Ishikawa (cell line): Measurements from ENCODE around the gene ZNF552.
A peak's percentile ranks its signal among the peaks of the same experiment; 100 is the strongest.

Experiments used
- CEBPB ChIP-seq: IDR thresholded peaks from 2 replicates; pipeline ENCODE4 v1.6.1; 2012
- CREB1 ChIP-seq: IDR thresholded peaks from 2 replicates; pipeline ENCODE4 v1.6.1; 2012; ENCODE audit warnings: low read depth
- EGR1 ChIP-seq: IDR thresholded peaks from 2 replicates; pipeline ENCODE4 v1.6.1; 2012
- EP300 ChIP-seq: IDR thresholded peaks from 2 replicates; pipeline ENCODE4 v1.6.1; 2012; ENCODE audit warnings: borderline replicate concordance
- FOXM1 ChIP-seq: IDR thresholded peaks from 2 replicates; pipeline ENCODE4 v1.6.1; 2012; ENCODE audit warnings: low read depth, borderline replicate concordance
- MAX ChIP-seq: IDR thresholded peaks from 2 replicates; pipeline ENCODE4 v1.6.1; 2012
- NFIC ChIP-seq: IDR thresholded peaks from 2 replicates; pipeline ENCODE4 v1.6.1; 2012
- RAD21 ChIP-seq: IDR thresholded peaks from 2 replicates; pipeline ENCODE4 v1.6.1; 2012; ENCODE audit warnings: low read depth
- REST ChIP-seq: IDR thresholded peaks from 2 replicates; pipeline ENCODE4 v1.6.1; 2012; ENCODE audit warnings: low read depth, mild to moderate bottlenecking
- TAF1 ChIP-seq: IDR thresholded peaks from 2 replicates; pipeline ENCODE4 v1.6.1; 2012; ENCODE audit warnings: low read depth, mild to moderate bottlenecking
- TCF12 ChIP-seq: IDR thresholded peaks from 2 replicates; pipeline ENCODE4 v1.6.1; 2012; ENCODE audit warnings: low read depth
- TEAD4 ChIP-seq: IDR thresholded peaks from 2 replicates; pipeline ENCODE4 v1.6.1; 2012
- USF1 ChIP-seq: IDR thresholded peaks from 2 replicates; pipeline ENCODE4 v1.6.1; 2012
- YY1 ChIP-seq: IDR thresholded peaks from 2 replicates; pipeline ENCODE4 v1.6.1; 2012; ENCODE audit warnings: low read depth
- ZBTB7A ChIP-seq: IDR thresholded peaks from 2 replicates; pipeline ENCODE4 v1.6.1; 2012; ENCODE audit warnings: low read depth

Gene ZNF552

GRCh38 chr19:57776764-57777296 lies 37.9 kb downstream of the ZNF552 start:
- no peak for TF ChIP-seq EP300
- no peak for TF ChIP-seq CREB1
- TF ChIP-seq FOXM1 = no peak
- TF ChIP-seq REST = no peak
- TF ChIP-seq USF1 = no peak
- no peak for TF ChIP-seq NFIC
- TF ChIP-seq CEBPB = no peak
- TF ChIP-seq MAX = no peak
- TF ChIP-seq RAD21 = no peak
- no peak for TF ChIP-seq TAF1
- TF ChIP-seq TEAD4 = no peak
- no peak for TF ChIP-seq TCF12
- TF ChIP-seq ZBTB7A = no peak
- no peak for TF ChIP-seq YY1

GRCh38 chr19:57773488-57773887 lies 41.2 kb downstream of the ZNF552 start:
- TF ChIP-seq USF1 (no peak), TAF1 (no peak), ZBTB7A (no peak), FOXM1 (no peak), NFIC (no peak), RAD21 (no peak), YY1 (no peak), CEBPB (no peak), TCF12 (no peak), EP300 (no peak)

GRCh38 chr19:57771417-57771816 lies 43.3 kb downstream of the ZNF552 start:
- no peak for TF ChIP-seq ZBTB7A
- no peak for TF ChIP-seq RAD21
- TF ChIP-seq FOXM1 = no peak
- TF ChIP-seq CREB1 = no peak
- no peak for TF ChIP-seq CEBPB
- no peak for TF ChIP-seq MAX
- TF ChIP-seq YY1 = no peak

GRCh38 chr19:57769345-57770131 lies 45.2 kb downstream of the ZNF552 start, which contains the start of gene ZNF586:
TSS of gene ZNF586 (plus strand) at chr19:57769676. CDS start at chr19:57769843, 167 bp downstream.
- TF ChIP-seq USF1 (peak; percentile 39), RAD21 (no peak), EGR1 (peak; percentile 54; the same call in 1 of the 2 replicates), MAX (peak; percentile 71), TAF1 (peak; percentile 56), TCF12 (peak; percentile 1; the same call in 1 of the 2 replicates), NFIC (no peak), CREB1 (peak; percentile 50; the same call in 1 of the 2 replicates), YY1 (peak; percentile 98), ZBTB7A (no peak)

GRCh38 chr19:57759096-57759495 lies 55.6 kb downstream of the ZNF552 start:
- no peak for TF ChIP-seq CEBPB

GRCh38 chr19:57757941-57758340 lies 56.8 kb downstream of the ZNF552 start:
- TF ChIP-seq NFIC = no peak
